GM13977 (cell line): Measurements from ENCODE around the gene SATL1.

ENCODE experiments used
- DNase-seq: peaks from one replicate; pipeline ENCODE4 v3.0.0; 2012; ENCODE audit warnings: low spot score
- CTCF ChIP-seq: IDR thresholded peaks from 2 replicates; pipeline ENCODE4 v1.5.1; 2012; ENCODE audit warnings: mild to moderate bottlenecking, control low read depth; ENCODE audit not compliant: insufficient read depth; ENCODE audit errors: extremely low read depth, missing control alignments
- in situ Hi-C: fragments of 300-500 bp; cut with MboI; formaldehyde crosslinking; loops from one replicate; pipeline ENCODE4 v1.12.0; 2022; ENCODE audit warnings: low sequenced_read_pairs, low pct_unique_long_range_greater_than_20kb, mixed read lengths, inconsistent platforms; ENCODE audit not compliant: unreplicated experiment

The SATL1 gene

DNA sequence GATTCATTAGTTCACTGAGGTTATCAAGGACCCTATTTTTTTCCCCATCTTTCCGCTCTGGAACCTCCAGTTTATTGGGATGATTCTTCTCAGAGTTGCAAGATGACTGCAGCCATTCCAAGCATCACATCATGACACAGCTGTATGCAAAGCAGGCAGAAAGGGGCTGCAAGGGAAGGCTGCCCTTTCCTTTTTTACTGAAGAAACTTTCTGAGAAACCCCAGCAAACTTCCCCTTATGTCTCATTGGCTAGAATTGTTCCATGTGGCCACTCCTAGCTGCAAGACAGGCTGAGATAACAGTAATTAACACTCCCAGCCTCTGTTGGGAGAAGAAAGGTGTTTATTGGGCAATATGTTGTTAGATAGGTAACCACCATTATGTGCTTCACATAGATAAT, 102.6 kb downstream of the SATL1 start:
- TF ChIP-seq CTCF = no peak

DNA sequence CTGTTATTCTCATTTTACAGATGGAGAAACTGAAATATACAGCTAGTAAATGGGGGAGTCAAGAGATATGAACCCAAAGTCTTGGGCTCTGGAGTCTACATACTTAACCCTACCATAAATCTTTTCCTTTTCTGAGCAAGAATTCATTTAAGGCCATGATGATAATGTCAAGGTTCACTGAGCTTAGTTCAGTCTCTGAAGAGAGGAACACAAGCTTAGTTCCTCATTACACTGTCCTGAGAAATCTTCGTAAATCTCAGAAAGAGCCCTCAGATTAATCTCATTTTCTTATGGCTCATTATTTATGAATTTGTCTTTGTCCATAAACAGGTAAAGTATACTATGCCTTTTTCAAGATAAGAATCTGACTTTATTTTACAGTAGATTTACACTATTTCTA, 104.2 kb downstream of the SATL1 start:
- TF ChIP-seq CTCF = no peak
- in situ Hi-C loops = no loop called here
- DNase-seq = no peak

More for the DNA sequence above, 102.6 kb downstream of the SATL1 start:
- in situ Hi-C loops = no loop called here
- no peak for DNase-seq

DNA sequence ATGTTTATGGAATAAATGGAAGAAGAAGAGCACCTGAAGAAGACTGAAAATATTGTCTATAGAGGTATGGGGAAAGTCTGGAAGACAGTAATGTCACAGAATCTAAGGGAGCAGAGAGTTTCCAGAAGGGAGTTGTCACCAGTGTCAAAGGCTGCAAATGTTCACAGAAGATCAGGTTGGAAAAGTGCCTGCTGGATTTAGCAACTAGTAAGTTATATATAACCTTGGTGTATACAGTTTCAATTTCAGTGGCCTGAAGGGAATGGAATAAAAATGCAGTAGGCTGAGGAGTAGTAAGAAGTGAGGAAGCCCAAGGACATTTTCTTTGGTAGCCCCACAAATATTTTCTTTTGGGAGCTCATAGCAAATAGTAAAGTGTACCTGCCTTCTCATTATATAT, 107.2 kb downstream of the SATL1 start:
- in situ Hi-C loops = no loop called here
- no peak for TF ChIP-seq CTCF
- DNase-seq = no peak

DNA sequence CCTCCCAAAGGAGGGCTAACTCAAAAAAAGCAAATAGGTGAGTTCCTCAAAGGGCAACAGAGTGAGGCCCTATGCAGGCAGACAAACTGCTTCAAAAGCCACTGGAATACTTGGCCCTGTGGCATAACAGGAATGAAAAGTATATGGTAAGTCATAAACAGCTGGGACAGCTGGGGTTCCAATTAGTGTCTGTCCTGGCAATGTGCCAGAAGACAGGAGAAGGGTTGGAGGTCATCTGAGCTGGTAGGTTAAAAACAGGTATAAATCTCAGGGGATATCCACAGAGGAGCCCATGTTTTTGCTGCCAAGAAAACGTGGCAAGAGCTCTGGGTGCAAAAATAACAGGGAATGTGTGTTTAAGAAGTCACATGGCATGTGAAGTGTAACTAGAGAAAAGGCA, 128.3 kb downstream of the SATL1 start:
- TF ChIP-seq CTCF = no peak
- DNase-seq = no peak
- in situ Hi-C loops = loop anchor here (25.0 kb wide), 1 partner anchor 447 kb away; no protein-coding TSS in a partner anchor

GRCh38 chrX:85114776-85115175, 128.8 kb downstream of the SATL1 start:
- no peak for TF ChIP-seq CTCF
- in situ Hi-C loops = loop anchor here (25.0 kb wide), 1 partner anchor 448 kb away; no protein-coding TSS in a partner anchor
- no peak for DNase-seq

GRCh38 chrX:85114171-85114570, 129.4 kb downstream of the SATL1 start:
- no peak for DNase-seq
- in situ Hi-C loops = loop anchor here (25.0 kb wide), 1 partner anchor 448 kb away; no protein-coding TSS in a partner anchor
- TF ChIP-seq CTCF = no peak

GRCh38 chrX:85113746-85114145, 129.8 kb downstream of the SATL1 start:
- in situ Hi-C loops = loop anchor here (25.0 kb wide), 1 partner anchor 449 kb away; no protein-coding TSS in a partner anchor
- no peak for TF ChIP-seq CTCF
- no peak for DNase-seq
